NCI-H1436 (cell line): ENCODE results near the gene GALK2.

Experiments
- DNase-seq: peaks from one replicate; lab custom pipeline; 2025; lab: John Stamatoyannopoulos, UW

Gene GALK2

GRCh38 chr15:49282366-49282765 is 112.3 kb downstream of the GALK2 start:
- DNase-seq, result no peak

GRCh38 chr15:49286649-49287404 is 116.8 kb downstream of the GALK2 start:
- no peak for DNase-seq

- DNase-seq, result no peak
Observed at GRCh38 chr15:49287481-49287880, 117.4 kb downstream of the GALK2 start.

- no peak for DNase-seq
Observed at GRCh38 chr15:49288391-49288790, 118.3 kb downstream of the GALK2 start.

- DNase-seq, result no peak
Observed at GRCh38 chr15:49290191-49290590, 120.1 kb downstream of the GALK2 start.

GRCh38 chr15:49293941-49294340 is 123.9 kb downstream of the GALK2 start:
- no peak for DNase-seq

GRCh38 chr15:49296258-49296657 is 126.2 kb downstream of the GALK2 start:
- no peak for DNase-seq

- DNase-seq, result no peak
Observed at GRCh38 chr15:49297584-49297983, 127.5 kb downstream of the GALK2 start.

GRCh38 chr15:49300856-49301255 is 130.8 kb downstream of the GALK2 start:
- DNase-seq, result no peak

- no peak for DNase-seq
Observed at GRCh38 chr15:49301562-49301961, 131.5 kb downstream of the GALK2 start.

GRCh38 chr15:49303003-49303402 is 133.0 kb downstream of the GALK2 start:
- DNase-seq, result no peak

- no peak for DNase-seq
Observed at GRCh38 chr15:49306551-49306950, 136.5 kb downstream of the GALK2 start.

- no peak for DNase-seq
Observed at GRCh38 chr15:49308686-49309085, 138.6 kb downstream of the GALK2 start.

- no peak for DNase-seq
Observed at GRCh38 chr15:49309889-49310288, 139.8 kb downstream of the GALK2 start.

- no peak for DNase-seq
Observed at GRCh38 chr15:49313650-49314049, 143.6 kb downstream of the GALK2 start.

GRCh38 chr15:49314716-49315115 is 144.7 kb downstream of the GALK2 start:
- DNase-seq, result no peak

- no peak for DNase-seq
Observed at GRCh38 chr15:49315391-49315823, 145.4 kb downstream of the GALK2 start.

- DNase-seq, result no peak
Observed at GRCh38 chr15:49320351-49320750, 150.3 kb downstream of the GALK2 start.

- no peak for DNase-seq
Observed at GRCh38 chr15:49323207-49323606, 153.2 kb downstream of the GALK2 start.

GRCh38 chr15:49327927-49328326 is 157.9 kb downstream of the GALK2 start:
- DNase-seq, result no peak

GRCh38 chr15:49328941-49329340 is 158.9 kb downstream of the GALK2 start:
- no peak for DNase-seq

GRCh38 chr15:49330166-49330565 is 160.1 kb downstream of the GALK2 start:
- no peak for DNase-seq

GRCh38 chr15:49331442-49331841 is 161.4 kb downstream of the GALK2 start:
- DNase-seq, result no peak

- no peak for DNase-seq
Observed at GRCh38 chr15:49331951-49332350, 161.9 kb downstream of the GALK2 start.
